ENCODE data around the gene DAPK2.

The DAPK2 gene

DNA sequence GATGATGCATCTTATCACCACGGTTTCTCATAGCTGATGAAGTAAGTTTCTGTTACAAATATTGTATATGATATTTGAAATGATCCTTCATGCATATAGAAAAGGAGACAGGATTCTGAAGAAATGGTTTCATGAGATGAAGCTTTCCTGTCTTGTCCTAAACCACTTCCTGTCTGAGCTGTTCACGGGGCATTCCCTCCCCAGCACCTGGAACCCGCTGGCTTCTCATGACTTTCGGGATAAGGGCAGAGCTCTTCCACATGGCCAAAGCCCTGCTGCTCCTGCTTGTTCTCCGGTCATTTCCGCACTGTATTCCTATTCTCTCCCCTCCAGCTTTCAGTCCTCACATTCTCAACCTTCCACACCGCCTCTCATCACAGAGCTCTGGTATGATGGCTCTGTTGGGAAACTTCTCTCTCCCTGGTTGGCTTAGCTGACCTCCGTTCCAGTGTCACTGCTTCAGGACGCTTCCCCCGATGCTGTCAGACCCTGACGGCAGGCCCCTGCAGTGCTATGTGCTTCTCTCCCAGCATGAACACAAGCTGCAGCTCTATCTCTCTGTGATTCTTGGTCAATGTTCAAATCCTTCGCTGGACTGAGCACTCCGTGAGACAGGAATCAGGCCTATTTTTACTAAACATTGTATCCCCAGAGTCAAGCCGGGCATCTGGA is 125.6 kb downstream of the DAPK2 start:
- in situ Hi-C loops (cut with MboI; ENCODE audit: low sequenced_read_pairs): no loop called here

DNA sequence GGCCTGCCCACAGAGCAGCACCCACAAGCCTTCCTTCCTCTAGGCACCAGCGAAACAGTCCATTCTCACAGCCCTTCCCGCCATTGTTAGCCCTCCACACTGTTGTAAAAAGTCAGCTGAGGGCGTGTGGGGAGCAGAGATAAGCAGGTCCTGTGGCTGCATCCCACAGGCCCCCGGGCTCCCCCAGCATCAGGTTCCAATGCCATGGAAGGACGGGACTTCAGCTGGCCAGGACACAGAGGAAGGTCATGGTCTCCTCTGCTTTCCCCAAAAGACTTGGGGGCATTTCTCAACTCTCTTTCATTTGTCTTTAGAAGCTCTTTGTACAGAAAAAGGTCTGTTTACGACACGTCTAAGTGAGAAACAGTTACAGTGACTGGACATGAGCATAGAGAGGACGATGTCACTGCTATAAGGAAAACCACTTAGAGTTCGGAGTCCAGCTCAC is 127.4 kb downstream of the DAPK2 start:
- in situ Hi-C loops (cut with MboI; ENCODE audit: low sequenced_read_pairs): no loop called here

DNA sequence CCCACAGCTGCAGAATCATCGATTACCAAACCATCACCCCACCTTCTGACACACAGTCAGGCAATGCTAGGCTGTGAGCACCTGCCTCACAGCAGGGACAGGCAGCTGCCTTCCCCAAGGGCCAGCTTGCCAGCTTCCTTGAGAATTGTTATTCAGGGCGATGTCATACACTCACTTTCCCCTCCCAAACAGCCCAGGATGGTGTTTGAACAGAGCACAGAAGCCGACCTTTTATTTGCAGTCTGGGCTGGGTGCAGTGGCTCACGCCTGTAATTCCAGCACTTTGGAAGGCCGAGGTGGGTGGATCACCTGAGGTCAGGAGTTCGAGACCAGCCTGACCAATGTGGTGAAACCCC is 128.0 kb downstream of the DAPK2 start:
- in situ Hi-C loops (cut with MboI; ENCODE audit: low sequenced_read_pairs): no loop called here

DNA sequence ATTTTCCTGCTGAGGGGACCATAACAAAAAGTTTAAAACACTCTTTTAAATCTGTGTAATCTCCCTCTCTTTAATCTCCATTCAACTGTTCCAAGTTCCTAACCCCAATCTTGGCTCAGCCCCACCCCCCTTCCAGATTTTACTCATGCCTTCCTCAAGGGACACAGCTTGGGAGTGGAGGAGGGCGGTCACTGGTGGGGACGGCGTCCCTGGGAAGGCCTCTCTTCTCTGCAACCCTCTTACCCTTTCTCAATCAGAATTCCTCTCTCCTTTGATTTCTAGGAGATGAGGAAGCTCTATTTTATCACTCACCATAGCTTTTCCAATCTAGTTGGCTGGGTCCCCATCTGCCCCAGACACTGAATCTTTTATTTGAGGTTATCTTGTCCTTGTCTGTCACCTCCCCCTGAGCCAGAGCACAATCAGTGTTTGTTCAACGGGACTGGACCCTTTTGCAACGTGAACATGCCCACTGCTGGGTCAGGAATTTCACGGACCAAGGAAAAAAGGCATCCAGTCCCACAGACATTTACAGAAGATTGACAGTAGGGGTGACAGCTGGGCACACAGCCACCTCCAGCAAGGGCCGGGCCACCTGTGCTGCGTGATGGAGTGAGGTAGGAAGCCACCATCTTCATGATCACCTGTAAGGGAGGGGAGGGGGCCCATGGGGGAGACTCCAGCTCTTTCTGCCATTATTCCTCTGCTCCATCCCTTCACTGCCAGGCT is 128.5 kb downstream of the DAPK2 start:
- in situ Hi-C loops (cut with MboI; ENCODE audit: low sequenced_read_pairs): no loop called here

DNA sequence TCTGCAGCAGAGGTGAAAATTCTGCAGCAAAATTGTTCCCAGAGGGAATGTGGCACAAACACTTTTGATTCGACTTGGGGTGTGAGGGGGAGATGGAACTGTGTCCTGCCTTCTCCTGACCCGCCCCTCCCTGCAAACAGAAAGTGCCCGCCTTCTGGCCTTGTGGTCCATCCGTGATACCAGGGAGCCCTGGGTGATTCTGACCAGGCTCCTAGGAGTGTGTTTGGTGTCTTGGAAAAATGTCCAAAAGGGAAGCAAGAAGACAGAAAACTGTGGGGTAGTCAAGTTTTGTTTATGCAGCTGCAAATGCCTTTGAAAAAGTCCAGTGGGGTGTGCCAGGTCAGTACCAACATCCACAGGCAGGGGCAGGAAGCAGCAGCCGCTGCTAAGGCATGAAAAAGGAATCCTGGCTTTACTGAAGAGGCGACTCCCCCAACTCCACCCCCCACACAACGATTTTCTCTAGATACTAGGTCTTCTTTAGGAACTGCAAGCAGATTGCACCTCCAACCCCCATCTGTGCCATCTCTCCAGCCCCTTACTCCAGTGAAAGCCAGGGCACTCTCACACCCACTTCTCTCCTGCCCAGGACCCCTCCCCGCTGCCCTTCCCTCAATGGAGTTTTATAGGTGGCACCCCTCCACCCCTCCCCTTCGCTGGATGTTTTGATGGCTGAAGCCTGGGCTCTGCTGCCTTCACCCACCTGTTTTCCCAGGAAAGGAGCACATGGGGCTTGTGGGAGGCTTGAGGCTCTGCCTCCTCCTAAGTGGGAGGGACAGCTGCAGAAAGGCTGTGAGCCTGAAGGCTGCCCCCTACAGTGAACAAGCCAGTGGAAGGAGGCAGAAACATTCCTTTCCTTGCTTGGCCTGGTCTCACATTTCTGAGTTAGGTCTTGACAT is 130.2 kb downstream of the DAPK2 start:
- in situ Hi-C loops (cut with MboI; ENCODE audit: low sequenced_read_pairs): no loop called here

DNA sequence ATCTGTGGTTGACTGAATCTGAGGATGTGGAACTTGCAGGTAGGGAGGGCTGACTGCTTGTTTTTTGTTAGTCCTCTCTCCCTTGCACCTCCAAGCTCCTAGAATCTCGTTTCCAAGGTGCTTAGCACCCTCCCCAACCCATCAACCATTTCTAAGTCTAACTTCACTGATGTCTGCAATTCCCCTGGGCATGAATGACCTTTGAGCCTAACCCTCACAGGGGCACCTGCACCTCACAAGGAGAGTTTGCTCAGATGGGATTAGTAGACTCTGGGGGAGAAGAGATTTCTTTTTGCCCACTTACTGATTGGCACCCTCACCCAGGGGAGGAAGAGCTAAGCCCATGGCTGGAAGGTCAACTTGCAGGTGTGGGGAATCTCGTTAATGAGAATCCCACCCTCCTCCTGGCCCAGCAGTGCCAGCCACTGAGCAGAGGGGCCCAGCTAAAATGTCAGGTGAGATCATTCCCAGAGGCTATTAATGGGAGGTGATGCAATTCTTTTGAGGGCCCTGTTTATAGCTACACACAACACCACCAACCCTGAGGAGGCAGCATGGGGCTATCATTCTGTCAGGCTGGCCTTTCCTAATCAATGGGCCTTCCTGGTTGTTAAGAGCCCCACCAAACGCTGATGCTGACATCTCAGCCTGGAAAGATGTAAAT is 130.9 kb downstream of the DAPK2 start:
- in situ Hi-C loops (cut with MboI; ENCODE audit: low sequenced_read_pairs): no loop called here

DNA sequence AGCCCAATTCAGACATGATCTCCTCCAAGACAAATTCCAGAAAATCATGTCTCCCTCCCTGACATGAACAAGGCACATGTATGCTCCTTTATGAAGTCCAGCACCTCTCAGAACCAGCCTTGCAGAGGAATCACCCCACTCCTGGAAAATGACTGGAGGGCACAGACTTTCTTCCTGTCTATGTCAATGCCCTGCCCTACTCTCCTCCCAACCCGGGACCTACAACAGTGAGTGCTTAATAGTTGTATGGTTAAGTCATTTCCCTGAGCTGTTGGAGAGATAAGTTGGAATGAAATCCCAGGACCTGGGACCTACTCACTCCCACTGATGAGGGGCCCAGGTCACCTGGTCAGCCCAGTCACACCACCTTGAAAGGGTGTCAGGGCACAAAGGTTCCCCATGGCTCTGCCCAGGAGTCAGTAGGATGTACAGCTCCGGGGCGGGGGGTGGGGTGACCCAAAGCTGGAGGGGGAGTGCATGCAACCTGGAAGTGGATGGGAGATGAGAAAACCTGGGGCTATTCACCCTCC is 132.4 kb downstream of the DAPK2 start:
- in situ Hi-C loops (cut with MboI; ENCODE audit: low sequenced_read_pairs): no loop called here

DNA sequence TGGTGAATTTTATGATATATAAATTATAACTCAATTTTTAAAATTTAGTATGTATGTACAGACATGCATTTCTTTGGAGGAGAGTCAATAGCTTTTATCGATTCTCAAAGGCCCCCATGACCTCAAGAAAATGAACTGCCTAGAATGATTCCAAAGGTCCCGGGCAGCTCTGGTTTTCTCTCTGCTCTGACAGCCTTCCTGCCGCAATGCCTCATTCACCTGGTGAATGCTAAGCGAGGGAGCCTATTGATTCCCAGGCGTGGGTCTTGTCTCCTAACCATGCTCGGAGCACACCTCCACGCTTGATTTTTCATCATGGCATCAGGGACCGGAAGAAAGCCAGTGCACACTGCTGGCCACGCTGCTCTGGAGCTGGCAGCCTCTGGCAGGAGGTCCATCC is 132.9 kb downstream of the DAPK2 start:
- in situ Hi-C loops (cut with MboI; ENCODE audit: low sequenced_read_pairs): no loop called here

DNA sequence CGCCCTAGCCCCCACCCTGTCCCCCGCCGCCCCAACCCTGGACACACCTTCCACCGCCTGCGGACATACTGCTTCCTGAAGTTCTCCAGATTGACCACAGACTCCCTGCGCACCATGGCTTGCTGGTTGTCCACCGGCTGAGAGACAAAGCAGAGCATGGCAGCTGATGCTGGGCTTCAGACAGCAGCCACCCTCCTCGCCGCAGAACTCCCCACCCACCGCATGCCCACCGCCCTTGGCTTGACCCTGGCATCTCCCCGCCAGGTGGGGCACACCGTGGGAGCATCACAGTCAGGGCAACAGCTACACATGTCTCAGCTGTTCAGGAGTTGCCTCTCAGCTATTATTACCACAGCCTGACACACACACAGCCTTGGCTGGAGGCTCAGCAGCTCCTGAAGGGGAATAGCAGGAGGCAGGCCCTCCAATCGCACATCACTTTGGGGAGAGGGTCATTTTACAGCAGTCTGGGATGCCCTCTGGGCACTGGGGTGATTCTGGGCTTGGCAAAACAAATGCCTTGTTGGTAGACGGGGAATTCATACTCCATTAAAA is 134.1 kb downstream of the DAPK2 start:
- in situ Hi-C loops (cut with MboI; ENCODE audit: low sequenced_read_pairs): no loop called here

DNA sequence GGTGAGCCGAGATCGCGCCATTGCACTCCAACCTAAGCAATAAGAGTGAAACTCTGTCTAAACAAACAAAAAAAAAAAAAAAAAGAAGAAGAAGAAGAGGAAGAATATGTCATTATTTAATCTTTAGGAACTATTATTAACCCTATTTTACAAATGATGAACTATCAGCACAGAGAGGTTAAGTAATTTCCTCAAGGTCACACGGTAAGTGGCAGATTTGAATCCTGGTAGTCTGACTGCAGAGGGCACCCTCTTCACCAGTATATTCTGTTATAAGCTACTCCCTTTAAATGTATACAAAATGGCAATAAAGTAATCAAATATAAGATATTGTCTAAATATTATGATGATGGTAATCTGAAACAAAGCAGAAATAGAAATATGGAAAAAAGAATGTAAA is 135.1 kb downstream of the DAPK2 start:
- in situ Hi-C loops (cut with MboI; ENCODE audit: low sequenced_read_pairs): no loop called here

DNA sequence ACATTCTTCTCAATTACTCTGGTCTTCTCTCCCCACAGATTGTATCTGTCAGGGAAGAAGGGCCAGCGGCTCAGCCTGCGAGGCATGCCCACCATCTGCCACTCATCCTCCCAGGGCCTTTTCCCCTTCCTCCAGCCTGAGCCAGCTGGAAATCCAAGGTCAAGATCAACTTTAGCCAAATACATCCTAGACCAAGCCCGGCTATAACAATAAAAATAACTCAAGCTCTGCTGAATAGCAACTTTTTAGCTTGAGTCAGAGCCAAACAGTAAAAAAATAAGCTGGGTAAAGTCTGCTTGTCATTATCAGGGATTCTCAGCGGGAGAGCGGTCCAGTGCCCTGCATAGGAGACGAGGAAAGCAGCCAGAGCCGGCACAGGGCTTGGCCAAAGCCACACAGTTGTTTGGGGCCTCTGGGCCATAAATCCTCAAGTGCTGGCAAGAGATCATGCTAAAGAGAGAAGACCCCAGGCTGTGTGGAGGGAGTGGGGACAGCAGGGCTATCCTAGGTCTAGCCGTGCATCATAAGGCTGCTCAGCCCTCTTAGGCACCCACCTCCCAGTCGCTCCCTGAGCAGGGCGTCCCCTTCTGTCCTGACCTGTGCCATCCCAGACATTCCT is 136.4 kb downstream of the DAPK2 start:
- in situ Hi-C loops (cut with MboI; ENCODE audit: low sequenced_read_pairs): no loop called here

DNA sequence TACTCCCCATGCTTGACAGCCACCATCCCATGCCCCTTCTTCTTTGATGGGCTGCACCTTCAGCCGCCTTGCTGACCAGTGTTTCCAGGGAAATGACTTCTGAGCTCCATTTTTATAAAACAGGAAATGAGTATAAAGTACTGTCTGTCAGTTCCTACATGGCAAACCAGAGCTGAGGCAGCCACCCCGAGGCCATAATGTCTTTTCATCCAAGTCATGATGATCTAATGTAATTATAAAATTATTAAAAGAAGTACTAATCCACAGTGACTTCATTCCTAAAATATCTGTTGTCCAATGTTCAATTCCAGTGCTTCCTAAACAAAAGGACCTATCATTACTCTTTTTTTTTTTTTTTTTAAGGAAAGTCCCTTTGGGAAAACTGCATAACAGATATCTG is 137.3 kb downstream of the DAPK2 start:
- in situ Hi-C loops (cut with MboI; ENCODE audit: low sequenced_read_pairs): no loop called here

DNA sequence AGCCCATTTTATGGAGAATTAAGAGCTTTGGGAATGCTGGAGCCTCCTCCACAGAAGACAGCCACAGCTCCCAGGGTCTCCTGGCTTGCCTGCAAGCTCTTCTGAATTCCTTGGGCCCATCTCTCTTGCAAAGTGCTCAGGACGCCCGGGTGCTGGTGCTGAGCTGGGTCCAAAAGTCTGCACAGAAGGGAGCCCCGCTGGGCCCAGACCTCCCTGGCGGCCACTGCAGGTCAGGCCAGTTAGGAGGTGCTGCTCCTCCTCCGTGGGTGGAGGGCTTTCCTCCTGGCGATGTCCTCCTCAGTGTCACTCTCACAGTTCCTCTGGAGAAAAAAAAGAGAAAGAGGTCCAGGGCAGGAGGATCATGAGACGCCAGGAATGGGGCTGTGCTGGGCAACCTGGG is 138.0 kb downstream of the DAPK2 start:
- in situ Hi-C loops (cut with MboI; ENCODE audit: low sequenced_read_pairs): no loop called here

DNA sequence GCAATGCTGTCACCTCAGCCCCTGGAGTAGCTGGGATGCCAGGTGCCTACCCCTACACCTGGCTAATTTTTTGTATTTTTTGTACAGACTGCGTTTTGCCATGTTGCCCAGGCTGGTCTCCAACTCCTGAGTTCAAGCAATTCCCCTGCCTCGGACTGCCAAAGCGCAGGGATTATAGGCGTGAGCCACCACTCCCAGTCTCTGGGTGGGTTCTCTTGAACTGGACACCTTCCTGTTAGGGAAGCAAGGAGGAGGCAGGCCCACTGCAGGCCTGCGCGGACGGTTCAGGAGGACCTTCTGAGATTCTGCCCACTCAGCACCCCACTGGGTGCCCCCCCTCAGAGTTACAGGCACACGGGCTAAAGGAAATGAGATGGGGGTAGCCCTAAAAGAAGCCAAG is 138.8 kb downstream of the DAPK2 start:
- in situ Hi-C loops (cut with MboI; ENCODE audit: low sequenced_read_pairs): no loop called here

DNA sequence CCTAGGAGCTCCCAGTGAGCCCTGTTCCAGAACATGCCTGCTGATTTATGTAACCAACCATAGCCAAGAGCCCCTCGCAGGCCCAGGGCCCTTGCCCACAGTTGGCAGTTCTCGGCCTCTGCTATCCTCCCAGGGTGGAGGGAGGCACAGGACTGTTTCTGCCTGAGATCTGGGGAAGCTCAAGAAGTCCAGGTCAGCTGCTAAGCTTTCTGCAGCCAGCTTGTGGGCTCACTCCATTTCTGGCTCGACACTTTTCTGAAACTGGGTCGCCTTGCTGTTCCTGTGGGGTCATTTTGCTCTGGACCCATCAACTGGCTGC is 140.1 kb downstream of the DAPK2 start:
- in situ Hi-C loops (cut with MboI; ENCODE audit: low sequenced_read_pairs): no loop called here

DNA sequence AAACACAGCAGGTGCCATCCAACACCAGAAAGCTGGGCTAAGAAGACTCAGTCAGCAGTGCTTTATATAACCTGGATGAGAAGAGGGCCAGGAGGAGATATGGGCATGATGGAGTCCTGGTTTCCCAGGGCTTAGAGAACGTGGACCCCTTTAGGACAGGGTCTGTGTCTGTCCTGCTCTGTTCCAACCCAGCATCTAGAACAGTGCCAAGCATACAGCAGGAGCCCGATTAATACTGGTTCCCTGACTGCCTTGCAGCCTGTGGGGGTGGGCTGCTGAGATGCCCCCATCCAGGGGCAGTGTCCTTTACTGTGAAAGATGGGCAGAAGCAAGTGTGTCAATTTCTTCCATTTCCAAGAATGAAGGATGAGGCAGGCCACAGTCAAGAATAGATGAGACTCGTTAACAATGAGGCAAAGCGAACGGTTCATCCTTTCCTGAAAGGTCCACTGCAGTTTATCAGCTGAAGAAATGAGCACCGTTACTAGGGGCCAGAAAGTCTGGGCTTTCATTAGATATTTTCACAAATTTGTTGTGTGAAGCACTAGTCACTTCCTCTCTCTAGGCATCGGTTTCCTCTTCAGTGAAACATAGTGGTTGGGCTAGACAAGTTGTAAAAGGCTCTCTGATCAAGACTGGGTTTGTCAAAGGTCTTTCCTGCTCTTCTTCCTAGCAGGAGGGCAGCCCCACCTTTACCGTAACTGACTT is 140.6 kb downstream of the DAPK2 start:
- in situ Hi-C loops (cut with MboI; ENCODE audit: low sequenced_read_pairs): no loop called here

DNA sequence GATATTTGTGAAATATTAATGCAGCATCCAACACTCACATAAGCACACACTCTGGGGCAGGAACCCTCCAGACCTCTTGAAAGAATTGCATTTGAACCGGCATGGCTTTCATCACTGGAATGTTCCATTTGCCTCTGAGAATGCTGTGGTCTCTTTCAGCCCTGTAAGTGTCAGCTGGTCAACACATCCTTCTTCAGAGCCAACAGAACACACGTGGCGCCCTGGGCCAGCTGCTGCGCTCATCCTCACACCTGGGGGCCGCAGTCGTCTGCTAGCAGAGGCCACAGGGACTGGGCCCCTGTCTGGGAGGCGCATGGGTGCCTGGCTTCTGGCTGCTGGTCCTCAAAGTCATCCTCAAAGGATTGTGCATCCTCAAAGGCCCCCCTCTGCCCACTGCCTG is 141.2 kb downstream of the DAPK2 start:
- in situ Hi-C loops (cut with MboI; ENCODE audit: low sequenced_read_pairs): no loop called here

DNA sequence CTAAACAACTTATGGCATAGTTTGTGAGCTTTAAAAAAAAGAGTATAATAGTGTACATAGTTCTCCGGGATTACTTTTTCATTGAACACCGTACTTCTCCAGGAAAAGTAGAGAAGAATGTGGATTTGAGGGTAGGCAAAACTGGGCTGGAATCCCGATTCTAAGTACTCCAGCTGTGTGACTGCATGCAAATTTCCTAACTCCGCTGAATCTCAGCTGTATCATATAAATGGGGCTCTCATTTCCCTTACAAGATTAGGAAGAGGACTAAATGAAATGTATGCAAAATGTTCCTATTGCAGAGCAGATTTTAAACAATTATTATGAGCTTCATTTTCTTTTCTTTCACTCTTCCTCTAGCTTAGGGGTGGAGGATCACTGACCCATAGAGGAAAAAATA is 142.2 kb downstream of the DAPK2 start:
- in situ Hi-C loops (cut with MboI; ENCODE audit: low sequenced_read_pairs): no loop called here

DNA sequence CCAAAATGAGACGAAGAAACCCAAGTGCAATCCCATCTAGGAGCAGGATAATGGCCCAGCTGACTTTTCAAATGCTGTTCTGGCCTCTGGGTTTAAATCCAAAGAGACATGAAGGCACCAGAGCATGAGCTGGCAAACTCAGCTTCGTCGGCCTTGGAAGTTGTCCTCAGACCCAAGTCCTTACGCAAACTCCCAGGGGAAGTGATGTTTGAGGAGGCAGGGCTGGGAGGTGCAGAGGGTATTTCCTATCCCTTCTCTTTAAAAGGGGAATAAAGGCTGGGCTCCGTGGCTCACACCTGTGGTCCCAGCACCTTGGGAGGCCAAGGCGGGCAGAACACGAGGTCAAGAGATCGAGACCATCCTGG is 143.6 kb downstream of the DAPK2 start:
- in situ Hi-C loops (cut with MboI; ENCODE audit: low sequenced_read_pairs): no loop called here
